ENCODE results near the gene SLC39A13.

SLC39A13 gene

DNA sequence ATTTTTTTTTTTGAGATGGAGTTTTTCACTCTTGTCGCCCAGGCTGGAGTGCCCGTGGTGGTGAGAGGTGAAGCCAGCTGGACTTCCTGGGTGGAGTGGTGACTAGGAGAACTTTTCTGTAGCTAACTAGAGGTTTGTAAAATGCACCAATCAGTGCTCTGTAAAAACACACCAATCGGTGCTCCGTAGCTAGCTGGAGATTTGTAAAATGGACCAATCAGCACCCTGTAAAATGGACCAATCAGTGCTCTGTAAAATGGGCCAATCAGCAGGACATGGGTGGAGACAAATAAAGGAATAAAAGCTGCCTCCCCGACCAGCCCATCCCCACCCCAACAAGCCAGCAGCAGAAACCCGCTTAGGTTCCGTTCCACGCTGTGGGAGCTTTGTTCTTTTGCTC lies 45.0 kb downstream of the SLC39A13 start:
- no peak for DNase-seq (ENCODE audit: low read depth in 2 of 2)

DNA sequence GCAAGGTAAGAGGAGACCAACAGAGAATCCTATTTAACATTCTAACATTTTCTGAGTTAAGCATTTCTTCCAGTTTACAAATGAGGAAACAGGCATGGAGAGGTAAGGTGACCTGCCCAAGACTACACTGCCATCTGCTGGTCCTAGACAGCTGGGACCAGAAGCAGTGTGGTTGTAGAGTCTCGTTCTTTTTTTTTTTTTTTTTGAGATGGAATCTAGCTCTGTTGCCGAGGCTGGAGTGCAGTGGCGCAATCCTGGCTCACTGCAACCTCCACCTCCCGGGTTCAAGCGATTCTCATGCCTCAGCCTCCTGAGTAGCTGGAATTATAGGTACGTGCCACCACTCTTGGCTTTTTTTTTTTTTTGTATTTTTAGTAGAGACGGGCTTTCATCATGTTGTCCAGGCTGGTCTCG lies 45.9 kb downstream of the SLC39A13 start:
- peak; percentile 17 to 36 for DNase-seq (ENCODE audit: low read depth in 2 of 2)

DNA sequence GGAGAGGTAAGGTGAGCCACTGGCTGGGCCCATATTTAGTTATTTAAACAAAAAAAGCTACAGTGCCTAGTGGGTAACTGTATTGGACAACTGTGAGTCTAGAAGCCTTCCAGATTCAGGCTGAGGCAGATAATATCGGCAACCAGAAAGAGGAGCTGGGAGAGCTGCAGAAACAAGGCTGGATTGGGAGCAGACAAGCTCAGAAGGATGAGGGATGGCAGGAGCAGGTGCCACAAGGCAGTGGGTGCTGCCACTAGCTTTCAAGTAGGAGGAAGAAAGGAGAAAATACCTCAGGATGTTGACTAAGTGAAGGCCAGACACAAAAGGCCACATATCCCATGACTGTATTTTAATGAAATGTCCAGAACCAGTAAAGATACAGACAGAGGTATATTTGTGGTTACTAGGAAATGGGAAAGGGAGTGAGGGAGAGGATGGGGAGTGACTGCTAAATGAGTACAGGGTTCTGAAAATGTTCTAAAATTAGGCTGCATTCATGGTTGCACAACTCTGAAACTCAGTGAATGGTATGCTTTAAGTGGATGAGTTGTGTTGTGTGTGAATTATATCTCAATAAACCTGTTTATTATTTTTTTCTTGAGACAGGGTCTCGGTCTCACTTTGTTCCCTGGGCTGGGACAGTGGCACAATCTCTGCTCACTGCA lies 52.3 kb downstream of the SLC39A13 start:
- DNase-seq (ENCODE audit: low read depth in 2 of 2) = no peak

DNA sequence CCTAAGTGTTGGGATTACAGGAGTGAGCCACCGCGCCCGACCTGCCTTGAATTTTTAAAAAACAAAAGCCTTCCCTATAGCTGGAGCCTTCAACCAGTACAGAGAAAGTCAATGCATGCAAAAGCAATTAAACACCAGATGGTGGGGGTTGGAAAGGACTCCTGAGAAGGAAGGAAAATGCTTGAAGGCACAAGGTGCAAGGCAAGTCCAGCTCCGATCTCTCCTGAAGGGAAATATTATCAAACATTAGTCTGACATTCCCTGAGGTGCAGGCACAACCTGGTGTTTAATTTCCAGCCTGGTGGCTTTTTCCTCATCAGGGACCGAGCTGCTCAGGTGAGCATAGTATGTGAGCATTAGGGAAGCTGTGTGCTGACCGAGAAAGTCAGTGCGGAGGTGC lies 53.5 kb downstream of the SLC39A13 start:
- DNase-seq (ENCODE audit: low read depth in 2 of 2) = no peak

DNA sequence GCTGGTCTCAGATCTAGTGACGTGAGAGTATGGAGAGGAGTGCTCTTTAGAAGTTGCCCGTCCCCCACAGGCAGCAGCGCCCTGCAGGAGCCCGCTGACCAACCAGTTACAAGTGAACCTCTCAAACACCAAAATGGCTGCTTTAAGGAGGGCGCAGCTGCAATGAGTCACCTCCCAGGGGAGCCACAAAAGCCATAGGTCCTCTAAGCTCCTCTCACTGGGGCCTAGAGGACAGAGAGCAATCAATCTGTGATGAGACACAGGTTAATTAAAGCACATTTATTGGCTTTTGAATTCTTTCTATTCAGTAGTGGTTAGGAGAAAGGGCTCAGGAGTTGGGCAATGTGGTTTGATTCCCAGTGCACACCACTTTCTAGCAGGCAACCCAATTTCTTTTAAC lies 56.1 kb downstream of the SLC39A13 start:
- no peak for DNase-seq (ENCODE audit: low read depth in 2 of 2)

All from stimulated activated CD8-positive, alpha-beta memory T cell treated with anti-CD3 and anti-CD28 coated beads, Interleukin-15, amount 100 ng/mL, for 4 hours (primary cell).